ENCODE measurements around the gene DLL3.

DLL3 gene

GRCh38 chr19:39500543-39500942 is 1.8 kb downstream of the DLL3 start:
- H3K27ac ChIP-seq (ENCODE audit: insufficient read depth, low read length, poor library complexity, severe bottlenecking) = no peak overlapping the region
- no peak for DNase-seq
- H3K4me3 ChIP-seq (ENCODE audit: insufficient read depth, low read depth, low read length, poor library complexity, severe bottlenecking) = no peak overlapping the region
- no peaks in the 10 kb centered on the region for H3K9me3 ChIP-seq (ENCODE audit: control insufficient read depth, low read length)
- H3K4me1 ChIP-seq (ENCODE audit: control insufficient read depth, insufficient read depth, low read length, poor library complexity, severe bottlenecking) = peaks cover 21% of the 10 kb centered on the region
- no peaks in the 10 kb centered on the region for H3K36me3 ChIP-seq (ENCODE audit: control insufficient read depth, insufficient read depth, low read length)
- H3K27me3 ChIP-seq (replicated peaks; ENCODE audit: control insufficient read depth, insufficient read depth, low read length, poor library complexity, severe bottlenecking) = peaks cover 37% of the 10 kb centered on the region

- Histone ChIP-seq H3K4me1 (ENCODE audit: control insufficient read depth, insufficient read depth, low read length, poor library complexity, severe bottlenecking) (peaks cover 21% of the 10 kb centered on the region), H3K36me3 (ENCODE audit: control insufficient read depth, insufficient read depth, low read length) (no peaks in the 10 kb centered on the region), H3K27me3 (replicated peaks; ENCODE audit: control insufficient read depth, insufficient read depth, low read length, poor library complexity, severe bottlenecking) (peaks cover 38% of the 10 kb centered on the region), H3K4me3 (ENCODE audit: insufficient read depth, low read depth, low read length, poor library complexity, severe bottlenecking) (no peak overlapping the region), H3K9me3 (ENCODE audit: control insufficient read depth, low read length) (no peaks in the 10 kb centered on the region), H3K27ac (ENCODE audit: insufficient read depth, low read length, poor library complexity, severe bottlenecking) (no peak overlapping the region)
- DNase-seq = no peak
Observed at GRCh38 chr19:39501340-39501739, 2.6 kb downstream of the DLL3 start.

GRCh38 chr19:39502640-39503417 is 4.1 kb downstream of the DLL3 start:
- Histone ChIP-seq H3K4me1 (ENCODE audit: control insufficient read depth, insufficient read depth, low read length, poor library complexity, severe bottlenecking) (peaks cover 30% of the 10 kb centered on the region), H3K4me3 (ENCODE audit: insufficient read depth, low read depth, low read length, poor library complexity, severe bottlenecking) (no peak overlapping the region), H3K36me3 (ENCODE audit: control insufficient read depth, insufficient read depth, low read length) (no peaks in the 10 kb centered on the region), H3K27ac (ENCODE audit: insufficient read depth, low read length, poor library complexity, severe bottlenecking) (no peak overlapping the region), H3K27me3 (replicated peaks; ENCODE audit: control insufficient read depth, insufficient read depth, low read length, poor library complexity, severe bottlenecking) (peaks cover 43% of the 10 kb centered on the region), H3K9me3 (ENCODE audit: control insufficient read depth, low read length) (no peaks in the 10 kb centered on the region)
- DNase-seq = peak; percentile 59 to 66 (median 60)

GRCh38 chr19:39506598-39506943 is 7.8 kb downstream of the DLL3 start:
- no peaks in the 10 kb centered on the region for H3K36me3 ChIP-seq (ENCODE audit: control insufficient read depth, insufficient read depth, low read length)
- H3K4me1 ChIP-seq (ENCODE audit: control insufficient read depth, insufficient read depth, low read length, poor library complexity, severe bottlenecking) = peaks cover 13% of the 10 kb centered on the region
- H3K27me3 ChIP-seq (replicated peaks; ENCODE audit: control insufficient read depth, insufficient read depth, low read length, poor library complexity, severe bottlenecking) = peaks cover 15% of the 10 kb centered on the region
- H3K9me3 ChIP-seq (ENCODE audit: control insufficient read depth, low read length) = no peaks in the 10 kb centered on the region
- H3K4me3 ChIP-seq (ENCODE audit: insufficient read depth, low read depth, low read length, poor library complexity, severe bottlenecking) = peak overlapping the region; percentile 37
- DNase-seq = no peak
- no peak overlapping the region for H3K27ac ChIP-seq (ENCODE audit: insufficient read depth, low read length, poor library complexity, severe bottlenecking)

- no peaks in the 10 kb centered on the region for H3K9me3 ChIP-seq (ENCODE audit: control insufficient read depth, low read length)
- H3K4me3 ChIP-seq (ENCODE audit: insufficient read depth, low read depth, low read length, poor library complexity, severe bottlenecking) = peak overlapping the region; percentile 48
- DNase-seq = no peak
- H3K36me3 ChIP-seq (ENCODE audit: control insufficient read depth, insufficient read depth, low read length) = no peaks in the 10 kb centered on the region
- H3K4me1 ChIP-seq (ENCODE audit: control insufficient read depth, insufficient read depth, low read length, poor library complexity, severe bottlenecking) = peaks cover 13% of the 10 kb centered on the region
- H3K27ac ChIP-seq (ENCODE audit: insufficient read depth, low read length, poor library complexity, severe bottlenecking) = no peak overlapping the region
- H3K27me3 ChIP-seq (replicated peaks; ENCODE audit: control insufficient read depth, insufficient read depth, low read length, poor library complexity, severe bottlenecking) = peaks cover 15% of the 10 kb centered on the region
Observed at GRCh38 chr19:39506944-39507714, 8.4 kb downstream of the DLL3 start.

- H3K9me3 ChIP-seq (ENCODE audit: control insufficient read depth, low read length) = no peaks in the 10 kb centered on the region
- H3K4me1 ChIP-seq (ENCODE audit: control insufficient read depth, insufficient read depth, low read length, poor library complexity, severe bottlenecking) = peaks cover 13% of the 10 kb centered on the region
- DNase-seq = no peak
- H3K27ac ChIP-seq (ENCODE audit: insufficient read depth, low read length, poor library complexity, severe bottlenecking) = no peak overlapping the region
- H3K27me3 ChIP-seq (replicated peaks; ENCODE audit: control insufficient read depth, insufficient read depth, low read length, poor library complexity, severe bottlenecking) = peaks cover 15% of the 10 kb centered on the region
- no peaks in the 10 kb centered on the region for H3K36me3 ChIP-seq (ENCODE audit: control insufficient read depth, insufficient read depth, low read length)
- H3K4me3 ChIP-seq (ENCODE audit: insufficient read depth, low read depth, low read length, poor library complexity, severe bottlenecking) = peak overlapping the region; percentile 48
Observed at GRCh38 chr19:39507715-39508364, 9.1 kb downstream of the DLL3 start.

- Histone ChIP-seq H3K9me3 (ENCODE audit: control insufficient read depth, low read length) (no peaks in the 10 kb centered on the region), H3K27ac (ENCODE audit: insufficient read depth, low read length, poor library complexity, severe bottlenecking) (no peak overlapping the region), H3K27me3 (replicated peaks; ENCODE audit: control insufficient read depth, insufficient read depth, low read length, poor library complexity, severe bottlenecking) (peaks cover 14% of the 10 kb centered on the region), H3K4me1 (ENCODE audit: control insufficient read depth, insufficient read depth, low read length, poor library complexity, severe bottlenecking) (peaks cover 11% of the 10 kb centered on the region), H3K4me3 (ENCODE audit: insufficient read depth, low read depth, low read length, poor library complexity, severe bottlenecking) (no peak overlapping the region), H3K36me3 (ENCODE audit: control insufficient read depth, insufficient read depth, low read length) (no peaks in the 10 kb centered on the region)
- DNase-seq = no peak
Observed at GRCh38 chr19:39508629-39509028, 9.9 kb downstream of the DLL3 start.

GRCh38 chr19:39509233-39509632 is 10.5 kb downstream of the DLL3 start:
- DNase-seq = no peak
- Histone ChIP-seq H3K4me1 (ENCODE audit: control insufficient read depth, insufficient read depth, low read length, poor library complexity, severe bottlenecking) (peaks cover 11% of the 10 kb centered on the region), H3K27me3 (replicated peaks; ENCODE audit: control insufficient read depth, insufficient read depth, low read length, poor library complexity, severe bottlenecking) (peaks cover 20% of the 10 kb centered on the region), H3K27ac (ENCODE audit: insufficient read depth, low read length, poor library complexity, severe bottlenecking) (no peak overlapping the region), H3K9me3 (ENCODE audit: control insufficient read depth, low read length) (no peaks in the 10 kb centered on the region), H3K36me3 (ENCODE audit: control insufficient read depth, insufficient read depth, low read length) (no peaks in the 10 kb centered on the region), H3K4me3 (ENCODE audit: insufficient read depth, low read depth, low read length, poor library complexity, severe bottlenecking) (no peak overlapping the region)

GRCh38 chr19:39512988-39513387 is 14.2 kb downstream of the DLL3 start:
- Histone ChIP-seq H3K36me3 (ENCODE audit: control insufficient read depth, insufficient read depth, low read length) (no peaks in the 10 kb centered on the region), H3K4me1 (ENCODE audit: control insufficient read depth, insufficient read depth, low read length, poor library complexity, severe bottlenecking) (peaks cover 14% of the 10 kb centered on the region), H3K27ac (ENCODE audit: insufficient read depth, low read length, poor library complexity, severe bottlenecking) (no peak overlapping the region), H3K27me3 (replicated peaks; ENCODE audit: control insufficient read depth, insufficient read depth, low read length, poor library complexity, severe bottlenecking) (peaks cover 26% of the 10 kb centered on the region), H3K4me3 (ENCODE audit: insufficient read depth, low read depth, low read length, poor library complexity, severe bottlenecking) (no peak overlapping the region), H3K9me3 (ENCODE audit: control insufficient read depth, low read length) (no peaks in the 10 kb centered on the region)
- no peak for DNase-seq

Data from effector memory CD4-positive, alpha-beta T cell (primary cell).